GM12874 (cell line): ENCODE results near the gene PYM1.
A peak's percentile ranks its signal among the peaks of the same experiment; 100 is the strongest.

Experiments used
- CTCF ChIP-seq: IDR thresholded peaks from 2 replicates; pipeline ENCODE4 v1.5.1; 2011; ENCODE audit warnings: low read depth, mild to moderate bottlenecking, control low read depth, low read length, moderate library complexity; ENCODE audit not compliant: insufficient read depth

The PYM1 gene

GRCh38 chr12:55955800-55956508 is 28.3 kb upstream of the PYM1 start:
- TF ChIP-seq CTCF, result peak; percentile 35

DNA sequence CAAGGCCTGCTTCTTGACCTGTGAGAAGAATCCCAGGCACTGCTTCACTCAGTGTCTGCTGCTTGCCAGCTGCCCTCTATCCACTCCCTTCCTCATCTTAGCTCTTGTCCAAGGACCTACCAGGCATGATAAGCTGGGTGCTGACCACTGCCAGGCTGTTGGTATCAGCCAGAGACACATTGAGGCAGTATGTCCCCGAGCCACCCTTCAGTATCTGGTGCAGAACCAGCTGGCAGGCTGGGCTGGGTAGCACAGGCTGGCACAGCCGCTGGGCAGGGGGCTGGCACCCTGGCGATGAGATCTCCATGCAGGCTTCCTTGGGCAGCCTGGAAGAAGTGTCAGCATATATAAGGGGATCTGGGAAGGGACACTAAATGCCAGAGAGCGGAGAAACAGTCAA is 27.6 kb upstream of the PYM1 start:
- no peak for TF ChIP-seq CTCF

DNA sequence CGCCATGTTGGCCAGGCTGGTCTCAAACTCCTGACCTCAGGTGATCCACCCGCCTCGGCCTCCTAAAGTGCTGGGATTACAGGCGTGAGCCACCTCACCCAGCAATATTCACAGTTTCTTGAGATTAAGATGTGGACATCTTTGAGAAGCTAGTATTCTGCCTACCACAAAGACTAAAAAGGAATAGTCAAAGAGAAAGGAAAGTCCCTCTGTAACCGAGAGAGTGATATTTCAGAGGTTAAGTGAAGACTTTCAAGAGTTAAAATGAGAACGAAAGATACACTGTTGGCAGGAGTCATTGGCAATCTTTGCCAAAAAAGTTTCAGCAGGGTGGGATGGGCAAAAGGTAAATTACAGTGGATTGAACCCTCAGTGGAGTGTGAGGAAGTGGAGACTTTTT is 18.9 kb upstream of the PYM1 start:
- TF ChIP-seq CTCF, result no peak

GRCh38 chr12:55942577-55943136 is 15.0 kb upstream of the PYM1 start:
- TF ChIP-seq CTCF, result no peak

- no peak for TF ChIP-seq CTCF
Measured at GRCh38 chr12:55942055-55942454, 14.4 kb upstream of the PYM1 start.

DNA sequence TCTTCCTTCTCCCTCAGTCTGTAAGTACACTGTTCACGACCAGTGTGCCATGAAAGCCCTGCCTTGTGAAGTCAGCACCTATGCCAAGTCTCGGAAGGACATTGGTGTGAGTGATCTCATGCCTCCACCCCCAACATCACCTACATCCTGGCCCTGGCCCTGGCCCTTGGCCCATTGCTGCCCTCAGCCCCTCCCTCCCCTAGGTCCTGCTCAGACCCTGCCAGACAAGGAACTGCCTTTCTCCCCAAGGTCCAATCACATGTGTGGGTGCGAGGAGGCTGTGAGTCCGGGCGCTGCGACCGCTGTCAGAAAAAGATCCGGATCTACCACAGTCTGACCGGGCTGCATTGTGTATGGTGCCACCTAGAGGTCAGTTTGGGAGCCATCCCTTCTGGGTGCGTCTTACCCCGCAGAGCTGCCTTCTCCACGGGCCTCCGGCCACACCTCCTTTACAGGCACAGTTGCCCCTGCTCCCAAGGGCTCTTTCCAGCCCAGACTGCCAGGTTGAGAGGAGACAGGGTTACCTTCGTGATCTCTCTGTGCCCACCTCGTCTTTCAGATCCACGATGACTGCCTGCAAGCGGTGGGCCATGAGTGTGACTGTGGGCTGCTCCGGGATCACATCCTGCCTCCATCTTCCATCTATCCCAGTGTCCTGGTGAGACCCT is 12.5 kb upstream of the PYM1 start:
- peak; percentile 93 for TF ChIP-seq CTCF

DNA sequence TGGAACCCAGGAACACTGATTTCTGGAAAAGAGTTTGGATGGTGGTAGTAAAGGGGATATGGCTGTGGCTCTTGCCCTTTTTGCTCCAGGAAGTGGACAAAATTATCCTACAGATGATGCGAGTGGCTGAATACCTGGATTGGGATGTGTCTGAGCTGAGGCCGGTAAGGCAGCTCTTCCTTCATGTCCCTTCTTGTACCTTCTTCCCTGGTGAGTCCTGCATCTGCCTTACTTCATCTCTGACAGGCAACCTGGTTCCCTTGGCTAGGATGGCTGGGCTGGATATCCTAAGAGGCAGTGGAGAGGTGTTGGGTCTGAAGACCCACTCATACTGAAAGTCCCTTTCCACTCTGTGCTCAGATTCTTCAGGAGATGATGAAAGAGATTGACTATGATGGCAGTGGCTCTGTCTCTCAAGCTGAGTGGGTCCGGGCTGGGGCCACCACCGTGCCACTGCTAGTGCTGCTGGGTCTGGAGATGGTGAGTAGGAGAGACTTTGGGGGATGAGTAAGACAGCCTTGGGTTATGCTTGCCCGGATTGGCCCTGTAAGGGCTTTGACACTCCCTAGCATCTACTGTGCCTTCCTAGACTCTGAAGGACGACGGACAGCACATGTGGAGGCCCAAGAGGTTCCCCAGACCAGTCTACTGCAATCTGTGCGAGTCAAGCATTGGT is 11.3 kb upstream of the PYM1 start:
- no peak for TF ChIP-seq CTCF
